SK-N-SH treated with all-trans-retinoic acid at 6 μM for 48 hours (cell line): ENCODE data around the gene STARD13.

Source experiments
- ATAC-seq: fragments of 200-7000 bp; cut with Tn5 transposase; 3 replicates; pipeline ENCODE4 v1.9.1; 2020; ENCODE audit warnings: mild to moderate bottlenecking, moderate library complexity
- CSDC2 ChIP-seq: fragments of 250-450 bp; sonication (Bioruptor Pico); IDR thresholded peaks from 2 replicates; pipeline ENCODE4 v1.5.0; 2020; ENCODE audit warnings: mild to moderate bottlenecking, moderate library complexity
- GLIS3 ChIP-seq: fragments of 250-450 bp; sonication (Bioruptor Pico); IDR thresholded peaks from 2 replicates; pipeline ENCODE4 v1.5.0; 2020; ENCODE audit warnings: mild to moderate bottlenecking, moderate library complexity
- ISL1 ChIP-seq: fragments of 250-450 bp; sonication (Bioruptor Pico); IDR thresholded peaks from 2 replicates; pipeline ENCODE4 v2.1.2; 2022; ENCODE audit warnings: mild to moderate bottlenecking, moderate library complexity
- OSR1 ChIP-seq: fragments of 250-450 bp; sonication (Bioruptor Pico); IDR thresholded peaks from 2 replicates; pipeline ENCODE4 v1.8.0; 2022; ENCODE audit warnings: moderate library complexity, mild to moderate bottlenecking, inconsistent platforms
- PPARA ChIP-seq: fragments of 250-450 bp; sonication (Bioruptor Pico); IDR thresholded peaks from 2 replicates; pipeline ENCODE4 v1.5.0; 2020; ENCODE audit warnings: mild to moderate bottlenecking, borderline replicate concordance
- RARB ChIP-seq: fragments of 250-450 bp; sonication (Bioruptor Pico); IDR thresholded peaks from 2 replicates; pipeline ENCODE4 v1.8.0; 2021; ENCODE audit warnings: mild to moderate bottlenecking, moderate library complexity
- SNAI2 ChIP-seq: fragments of 250-450 bp; sonication (Bioruptor Pico); IDR thresholded peaks from 2 replicates; pipeline ENCODE4 v1.5.0; 2020; ENCODE audit warnings: mild to moderate bottlenecking, moderate library complexity
- TCF4 ChIP-seq: fragments of 250-450 bp; sonication (Bioruptor Pico); IDR thresholded peaks from 2 replicates; pipeline ENCODE4 v1.8.0; 2021; ENCODE audit warnings: mild to moderate bottlenecking, moderate library complexity, borderline replicate concordance
- TOX ChIP-seq: fragments of 250-450 bp; sonication (Bioruptor Pico); IDR thresholded peaks from 2 replicates; pipeline ENCODE4 v1.8.0; 2021; ENCODE audit warnings: mild to moderate bottlenecking, moderate library complexity, borderline replicate concordance
- ZC3H10 ChIP-seq: fragments of 250-450 bp; sonication (Bioruptor Pico); IDR thresholded peaks from 2 replicates; pipeline ENCODE4 v1.5.1; 2021; ENCODE audit warnings: mild to moderate bottlenecking, moderate library complexity
- ZFP3 ChIP-seq: fragments of 250-450 bp; sonication (Bioruptor Pico); IDR thresholded peaks from 2 replicates; pipeline ENCODE4 v1.5.0; 2020; ENCODE audit warnings: mild to moderate bottlenecking, moderate library complexity
- ZFP30 ChIP-seq: fragments of 450-650 bp; formaldehyde crosslinking; IDR thresholded peaks from 2 replicates; pipeline ENCODE4 v1.5.0; 2022; ENCODE audit warnings: mild to moderate bottlenecking, moderate library complexity
- ZNF565 ChIP-seq: fragments of 450-650 bp; formaldehyde crosslinking; conservative IDR thresholded peaks from 2 replicates; pipeline ENCODE4 v1.5.0; 2020; ENCODE audit warnings: low read depth, mild to moderate bottlenecking, moderate library complexity
- ZNF70 ChIP-seq: fragments of 450-650 bp; formaldehyde crosslinking; IDR thresholded peaks from 2 replicates; pipeline ENCODE4 v1.5.0; 2020; ENCODE audit warnings: mild to moderate bottlenecking, moderate library complexity
- ZNF8 ChIP-seq: fragments of 450-650 bp; formaldehyde crosslinking; IDR thresholded peaks from 2 replicates; pipeline ENCODE4 v1.5.0; 2020; ENCODE audit warnings: mild to moderate bottlenecking, moderate library complexity
- TF ChIP-seq, protein P1 (sequence below): fragments of 250-450 bp; sonication (Bioruptor Pico); IDR thresholded peaks from 2 replicates; pipeline ENCODE4 v1.5.1; 2021; ENCODE audit warnings: mild to moderate bottlenecking, moderate library complexity
- TF ChIP-seq, protein P2 (sequence below): fragments of 250-450 bp; sonication (Bioruptor Pico); IDR thresholded peaks from 2 replicates; pipeline ENCODE4 v1.5.0; 2020; ENCODE audit warnings: mild to moderate bottlenecking, moderate library complexity
- TF ChIP-seq, protein P3 (sequence below): fragments of 250-450 bp; sonication (Bioruptor Pico); IDR thresholded peaks from 2 replicates; pipeline ENCODE4 v1.8.0; 2021; ENCODE audit warnings: low read depth, mild to moderate bottlenecking, moderate library complexity, borderline replicate concordance
- TF ChIP-seq, protein P4 (sequence below): fragments of 250-450 bp; sonication (Bioruptor Pico); IDR thresholded peaks from 2 replicates; pipeline ENCODE4 v1.8.0; 2020; ENCODE audit warnings: mild to moderate bottlenecking, moderate library complexity, borderline replicate concordance
- TF ChIP-seq, protein P5 (sequence below): fragments of 250-450 bp; sonication (Bioruptor Pico); IDR thresholded peaks from 2 replicates; pipeline ENCODE4 v1.5.1; 2020; ENCODE audit warnings: low read depth, mild to moderate bottlenecking, moderate library complexity

Gene STARD13

DNA sequence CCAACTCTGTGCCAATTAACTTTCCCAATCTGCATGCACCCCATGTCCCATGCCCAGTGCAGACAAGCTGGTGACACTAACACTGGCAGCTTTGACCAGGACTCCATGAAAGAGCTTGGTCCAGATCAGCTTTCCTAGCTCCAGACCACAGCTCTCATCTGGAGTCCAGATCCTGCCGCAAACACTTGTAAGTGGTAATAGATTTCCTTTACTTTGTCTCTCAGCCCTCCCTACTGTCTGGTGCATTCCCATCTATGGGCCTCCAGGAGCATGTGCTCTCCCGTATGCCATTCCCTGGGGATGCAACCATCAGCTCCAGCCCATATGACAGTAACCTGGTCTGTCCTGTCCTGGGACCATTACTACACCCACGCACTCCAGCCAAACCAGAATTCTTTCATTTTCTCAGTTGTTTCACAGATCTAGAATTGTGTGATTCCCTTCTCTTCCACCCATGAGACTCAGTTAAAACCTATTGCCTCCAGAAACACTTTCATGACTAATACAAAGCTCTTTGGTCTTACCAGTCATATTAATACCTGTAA, 4.9 kb upstream of the STARD13 start (continued):
- TF ChIP-seq, protein P1, sequence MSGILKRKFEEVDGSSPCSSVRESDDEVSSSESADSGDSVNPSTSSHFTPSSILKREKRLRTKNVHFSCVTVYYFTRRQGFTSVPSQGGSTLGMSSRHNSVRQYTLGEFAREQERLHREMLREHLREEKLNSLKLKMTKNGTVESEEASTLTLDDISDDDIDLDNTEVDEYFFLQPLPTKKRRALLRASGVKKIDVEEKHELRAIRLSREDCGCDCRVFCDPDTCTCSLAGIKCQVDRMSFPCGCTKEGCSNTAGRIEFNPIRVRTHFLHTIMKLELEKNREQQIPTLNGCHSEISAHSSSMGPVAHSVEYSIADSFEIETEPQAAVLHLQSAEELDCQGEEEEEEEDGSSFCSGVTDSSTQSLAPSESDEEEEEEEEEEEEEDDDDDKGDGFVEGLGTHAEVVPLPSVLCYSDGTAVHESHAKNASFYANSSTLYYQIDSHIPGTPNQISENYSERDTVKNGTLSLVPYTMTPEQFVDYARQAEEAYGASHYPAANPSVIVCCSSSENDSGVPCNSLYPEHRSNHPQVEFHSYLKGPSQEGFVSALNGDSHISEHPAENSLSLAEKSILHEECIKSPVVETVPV (CRISPR knock-in tag) = no peak
- TF ChIP-seq ZFP30 (CRISPR knock-in tag) = no peak
- TF ChIP-seq TOX = no peak
- TF ChIP-seq ZC3H10 (CRISPR knock-in tag) = no peak

DNA sequence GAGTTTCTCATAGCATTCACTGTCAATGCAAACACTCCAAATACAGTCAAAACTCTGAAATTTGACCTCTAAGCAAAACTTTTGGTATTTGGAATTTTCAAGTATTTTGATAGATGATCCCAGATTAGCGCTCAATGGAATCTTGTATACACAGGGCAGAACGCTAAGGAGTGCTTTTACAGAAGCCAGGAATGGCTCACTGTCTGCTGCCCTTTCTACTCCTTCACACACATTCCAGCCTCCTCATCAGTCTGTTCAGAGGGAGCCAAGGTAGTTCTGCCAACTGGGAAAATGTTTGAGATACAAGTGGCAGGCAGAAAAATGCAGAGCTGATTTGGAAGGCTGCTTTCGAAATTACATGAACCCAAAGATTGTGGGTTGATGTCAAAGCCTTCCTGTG, 4.4 kb upstream of the STARD13 start:
- ATAC-seq = peak; percentile 43
- no peak for TF ChIP-seq OSR1 (CRISPR knock-in tag)
- TF ChIP-seq ISL1 (CRISPR knock-in tag) = 0 out of 2 replicates have a peak, but pooled peaks have one; percentile 18

DNA sequence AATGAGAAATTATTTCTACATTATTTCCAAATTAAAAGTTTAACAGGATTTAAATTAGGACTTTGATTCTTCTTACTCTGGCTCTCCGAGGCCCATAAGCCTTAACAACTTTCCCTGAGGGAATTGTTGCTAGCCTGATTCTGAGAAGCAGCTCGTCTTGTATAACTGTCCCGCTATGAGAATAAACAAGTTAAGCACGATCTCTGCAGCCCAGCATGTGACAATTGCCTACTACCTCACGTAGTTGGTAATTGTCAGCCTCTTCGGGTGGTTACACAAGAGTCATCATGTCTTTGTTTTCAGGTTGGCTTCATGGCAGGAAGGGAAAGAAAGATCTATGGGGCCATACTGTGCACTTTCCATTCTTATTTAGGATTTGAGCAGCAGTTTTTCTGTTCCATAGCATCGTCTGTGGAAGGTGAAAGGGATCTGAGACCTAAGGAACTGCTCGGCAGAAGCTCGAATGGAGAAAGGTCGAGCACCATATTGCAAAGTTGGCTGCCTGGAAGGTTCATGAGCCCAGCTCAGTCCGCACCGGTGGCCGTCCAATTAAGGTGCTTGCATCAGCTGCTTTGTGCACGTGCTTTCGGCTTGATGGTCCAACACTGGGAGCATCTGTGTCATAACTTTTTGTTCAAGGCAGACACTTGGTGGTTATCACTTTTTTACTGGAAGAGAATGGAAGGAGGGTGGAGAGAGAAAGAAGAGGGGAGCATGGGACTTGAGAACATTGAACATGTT, 1.8 kb upstream of the STARD13 start:
- no peak for ATAC-seq
- TF ChIP-seq ZC3H10 (CRISPR knock-in tag) (no peak), TCF4 (CRISPR knock-in tag) (no peak), SNAI2 (CRISPR knock-in tag) (no peak), ISL1 (CRISPR knock-in tag) (no peak), CSDC2 (CRISPR knock-in tag) (no peak), ZFP30 (CRISPR knock-in tag) (no peak), ZNF565 (no peak), PPARA (CRISPR knock-in tag) (no peak), RARB (CRISPR knock-in tag) (no peak)
- TF ChIP-seq, protein P2, sequence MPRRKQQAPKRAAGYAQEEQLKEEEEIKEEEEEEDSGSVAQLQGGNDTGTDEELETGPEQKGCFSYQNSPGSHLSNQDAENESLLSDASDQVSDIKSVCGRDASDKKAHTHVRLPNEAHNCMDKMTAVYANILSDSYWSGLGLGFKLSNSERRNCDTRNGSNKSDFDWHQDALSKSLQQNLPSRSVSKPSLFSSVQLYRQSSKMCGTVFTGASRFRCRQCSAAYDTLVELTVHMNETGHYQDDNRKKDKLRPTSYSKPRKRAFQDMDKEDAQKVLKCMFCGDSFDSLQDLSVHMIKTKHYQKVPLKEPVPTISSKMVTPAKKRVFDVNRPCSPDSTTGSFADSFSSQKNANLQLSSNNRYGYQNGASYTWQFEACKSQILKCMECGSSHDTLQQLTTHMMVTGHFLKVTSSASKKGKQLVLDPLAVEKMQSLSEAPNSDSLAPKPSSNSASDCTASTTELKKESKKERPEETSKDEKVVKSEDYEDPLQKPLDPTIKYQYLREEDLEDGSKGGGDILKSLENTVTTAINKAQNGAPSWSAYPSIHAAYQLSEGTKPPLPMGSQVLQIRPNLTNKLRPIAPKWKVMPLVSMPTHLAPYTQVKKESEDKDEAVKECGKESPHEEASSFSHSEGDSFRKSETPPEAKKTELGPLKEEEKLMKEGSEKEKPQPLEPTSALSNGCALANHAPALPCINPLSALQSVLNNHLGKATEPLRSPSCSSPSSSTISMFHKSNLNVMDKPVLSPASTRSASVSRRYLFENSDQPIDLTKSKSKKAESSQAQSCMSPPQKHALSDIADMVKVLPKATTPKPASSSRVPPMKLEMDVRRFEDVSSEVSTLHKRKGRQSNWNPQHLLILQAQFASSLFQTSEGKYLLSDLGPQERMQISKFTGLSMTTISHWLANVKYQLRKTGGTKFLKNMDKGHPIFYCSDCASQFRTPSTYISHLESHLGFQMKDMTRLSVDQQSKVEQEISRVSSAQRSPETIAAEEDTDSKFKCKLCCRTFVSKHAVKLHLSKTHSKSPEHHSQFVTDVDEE (CRISPR knock-in tag) = no peak
- TF ChIP-seq, protein P3, sequence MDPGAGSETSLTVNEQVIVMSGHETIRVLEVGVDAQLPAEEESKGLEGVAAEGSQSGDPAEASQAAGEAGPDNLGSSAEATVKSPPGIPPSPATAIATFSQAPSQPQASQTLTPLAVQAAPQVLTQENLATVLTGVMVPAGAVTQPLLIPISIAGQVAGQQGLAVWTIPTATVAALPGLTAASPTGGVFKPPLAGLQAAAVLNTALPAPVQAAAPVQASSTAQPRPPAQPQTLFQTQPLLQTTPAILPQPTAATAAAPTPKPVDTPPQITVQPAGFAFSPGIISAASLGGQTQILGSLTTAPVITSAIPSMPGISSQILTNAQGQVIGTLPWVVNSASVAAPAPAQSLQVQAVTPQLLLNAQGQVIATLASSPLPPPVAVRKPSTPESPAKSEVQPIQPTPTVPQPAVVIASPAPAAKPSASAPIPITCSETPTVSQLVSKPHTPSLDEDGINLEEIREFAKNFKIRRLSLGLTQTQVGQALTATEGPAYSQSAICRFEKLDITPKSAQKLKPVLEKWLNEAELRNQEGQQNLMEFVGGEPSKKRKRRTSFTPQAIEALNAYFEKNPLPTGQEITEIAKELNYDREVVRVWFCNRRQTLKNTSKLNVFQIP (CRISPR knock-in tag) = no peak

DNA sequence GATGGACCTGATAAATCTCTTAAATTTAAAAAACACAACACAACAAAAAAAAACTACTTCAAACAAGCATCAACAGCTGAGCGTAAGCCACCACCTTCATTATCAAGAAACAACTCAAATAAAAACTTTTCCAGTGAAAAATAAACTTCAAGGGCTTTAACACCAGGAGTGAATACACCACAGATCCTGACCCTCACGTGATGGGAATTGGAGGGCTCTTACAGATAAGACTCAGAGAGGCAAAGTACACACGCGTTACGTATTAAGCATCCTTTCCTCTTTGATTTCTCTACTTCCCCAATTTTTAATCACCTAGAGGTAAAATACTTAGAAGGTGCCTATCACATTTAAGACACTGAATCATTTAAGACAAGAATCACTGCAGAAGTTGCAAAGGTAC, 573 bp upstream of the STARD13 start:
- no peak for TF ChIP-seq ISL1 (CRISPR knock-in tag)
- TF ChIP-seq PPARA (CRISPR knock-in tag) = no peak
- no peak for TF ChIP-seq RARB (CRISPR knock-in tag)
- TF ChIP-seq, protein P3 (CRISPR knock-in tag) = no peak
- TF ChIP-seq, protein P1 (CRISPR knock-in tag) = no peak
- no peak for TF ChIP-seq ZFP3 (CRISPR knock-in tag)
- TF ChIP-seq CSDC2 (CRISPR knock-in tag) = no peak
- TF ChIP-seq, protein P4, sequence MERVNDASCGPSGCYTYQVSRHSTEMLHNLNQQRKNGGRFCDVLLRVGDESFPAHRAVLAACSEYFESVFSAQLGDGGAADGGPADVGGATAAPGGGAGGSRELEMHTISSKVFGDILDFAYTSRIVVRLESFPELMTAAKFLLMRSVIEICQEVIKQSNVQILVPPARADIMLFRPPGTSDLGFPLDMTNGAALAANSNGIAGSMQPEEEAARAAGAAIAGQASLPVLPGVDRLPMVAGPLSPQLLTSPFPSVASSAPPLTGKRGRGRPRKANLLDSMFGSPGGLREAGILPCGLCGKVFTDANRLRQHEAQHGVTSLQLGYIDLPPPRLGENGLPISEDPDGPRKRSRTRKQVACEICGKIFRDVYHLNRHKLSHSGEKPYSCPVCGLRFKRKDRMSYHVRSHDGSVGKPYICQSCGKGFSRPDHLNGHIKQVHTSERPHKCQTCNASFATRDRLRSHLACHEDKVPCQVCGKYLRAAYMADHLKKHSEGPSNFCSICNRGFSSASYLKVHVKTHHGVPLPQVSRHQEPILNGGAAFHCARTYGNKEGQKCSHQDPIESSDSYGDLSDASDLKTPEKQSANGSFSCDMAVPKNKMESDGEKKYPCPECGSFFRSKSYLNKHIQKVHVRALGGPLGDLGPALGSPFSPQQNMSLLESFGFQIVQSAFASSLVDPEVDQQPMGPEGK (CRISPR knock-in tag) = no peak
- no peak for TF ChIP-seq SNAI2 (CRISPR knock-in tag)
- no peak for TF ChIP-seq ZNF70 (CRISPR knock-in tag)
- TF ChIP-seq, protein P5, sequence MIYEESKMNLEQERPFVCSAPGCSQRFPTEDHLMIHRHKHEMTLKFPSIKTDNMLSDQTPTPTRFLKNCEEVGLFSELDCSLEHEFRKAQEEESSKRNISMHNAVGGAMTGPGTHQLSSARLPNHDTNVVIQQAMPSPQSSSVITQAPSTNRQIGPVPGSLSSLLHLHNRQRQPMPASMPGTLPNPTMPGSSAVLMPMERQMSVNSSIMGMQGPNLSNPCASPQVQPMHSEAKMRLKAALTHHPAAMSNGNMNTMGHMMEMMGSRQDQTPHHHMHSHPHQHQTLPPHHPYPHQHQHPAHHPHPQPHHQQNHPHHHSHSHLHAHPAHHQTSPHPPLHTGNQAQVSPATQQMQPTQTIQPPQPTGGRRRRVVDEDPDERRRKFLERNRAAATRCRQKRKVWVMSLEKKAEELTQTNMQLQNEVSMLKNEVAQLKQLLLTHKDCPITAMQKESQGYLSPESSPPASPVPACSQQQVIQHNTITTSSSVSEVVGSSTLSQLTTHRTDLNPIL (CRISPR knock-in tag) = no peak
- TF ChIP-seq ZNF565 = no peak
- no peak for TF ChIP-seq GLIS3
- TF ChIP-seq ZNF8 (CRISPR knock-in tag) = no peak
- no peak for TF ChIP-seq OSR1 (CRISPR knock-in tag)
- ATAC-seq = no peak
